Activated CD4-positive, alpha-beta T cell treated with anti-CD3 and anti-CD28 coated beads for 4 hours (primary cell): ENCODE results near the gene PYGB.
A peak's percentile ranks its signal among the peaks of the same experiment; 100 is the strongest.
"Not testable (repeated sequence)": the region's sequence is repeated elsewhere in the genome, so short reads cannot be mapped to it uniquely, and the experiment has no call there.

Experiments used
- DNase-seq, 2 donors: peaks; one replicate each; pipeline ENCODE4 v3.0.0-alpha.2; 2020

The PYGB gene

DNA sequence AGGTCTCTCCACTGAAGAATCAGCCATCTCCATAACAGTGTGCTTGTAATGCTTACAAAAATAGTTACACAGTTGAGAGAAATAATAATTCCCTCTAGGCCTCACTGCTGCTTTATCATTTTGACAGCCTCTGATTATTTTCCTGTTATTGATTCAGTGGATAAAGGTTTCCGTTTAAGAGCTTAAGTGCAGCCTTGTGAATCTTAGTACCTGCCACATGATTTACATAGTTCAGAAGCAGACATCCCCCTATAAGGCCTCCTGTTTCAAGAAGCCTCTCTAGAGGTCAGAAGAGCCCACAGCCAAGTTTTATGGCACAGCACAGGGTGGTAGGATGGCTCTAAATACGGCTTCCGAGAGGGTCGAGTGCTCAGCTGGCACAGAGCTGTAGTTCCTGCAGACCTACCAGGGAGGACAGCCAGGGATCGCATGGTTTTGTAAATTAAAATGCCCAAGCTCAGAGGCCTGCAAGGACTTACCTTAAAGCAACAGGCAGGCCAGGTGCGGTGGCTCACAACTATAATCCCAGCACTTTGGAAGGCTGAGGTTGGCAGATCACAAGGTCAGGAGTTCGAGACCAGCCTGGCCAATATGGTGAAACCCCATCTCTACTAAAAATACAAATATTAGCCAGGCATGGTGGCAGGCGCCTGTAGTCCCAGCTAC lies 17.6 kb upstream of the PYGB start:
- DNase-seq: no peak

DNA sequence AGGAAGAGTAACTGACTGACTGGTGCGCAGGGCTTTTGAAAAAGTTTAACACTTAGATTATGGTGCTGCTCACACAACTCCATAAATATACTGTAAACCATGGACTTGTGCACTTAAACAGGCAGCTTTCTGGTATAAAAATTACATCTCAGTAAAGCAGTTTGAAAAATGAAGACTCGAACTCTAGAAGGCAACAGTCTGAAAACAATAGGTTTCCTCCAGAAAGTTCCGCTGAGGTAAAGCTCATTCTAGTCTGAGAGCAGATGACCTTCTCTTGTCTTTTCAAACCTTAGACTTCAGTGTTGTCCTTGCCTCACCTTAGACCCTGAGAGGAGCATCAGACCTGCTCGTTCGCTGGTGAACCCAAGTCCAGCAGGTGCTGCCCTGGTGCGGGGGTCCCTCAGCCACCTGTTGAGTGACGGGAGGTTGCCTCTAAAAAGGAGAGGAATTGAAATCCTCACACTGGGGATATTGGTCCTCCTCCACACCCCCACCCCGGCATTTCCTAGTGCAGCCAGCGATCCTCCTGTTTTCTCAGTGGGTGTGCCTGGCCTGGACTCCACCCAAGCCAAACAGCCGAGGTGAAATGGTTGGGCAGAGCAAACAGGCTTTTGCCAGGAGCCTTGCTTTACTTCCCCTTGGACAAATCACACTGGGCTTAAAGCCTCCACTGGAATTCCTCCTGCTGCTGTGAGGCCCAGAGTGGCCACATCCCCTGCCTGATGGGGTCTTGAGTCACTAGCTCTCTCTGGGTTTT lies 14.7 kb upstream of the PYGB start:
- DNase-seq: no peak

DNA sequence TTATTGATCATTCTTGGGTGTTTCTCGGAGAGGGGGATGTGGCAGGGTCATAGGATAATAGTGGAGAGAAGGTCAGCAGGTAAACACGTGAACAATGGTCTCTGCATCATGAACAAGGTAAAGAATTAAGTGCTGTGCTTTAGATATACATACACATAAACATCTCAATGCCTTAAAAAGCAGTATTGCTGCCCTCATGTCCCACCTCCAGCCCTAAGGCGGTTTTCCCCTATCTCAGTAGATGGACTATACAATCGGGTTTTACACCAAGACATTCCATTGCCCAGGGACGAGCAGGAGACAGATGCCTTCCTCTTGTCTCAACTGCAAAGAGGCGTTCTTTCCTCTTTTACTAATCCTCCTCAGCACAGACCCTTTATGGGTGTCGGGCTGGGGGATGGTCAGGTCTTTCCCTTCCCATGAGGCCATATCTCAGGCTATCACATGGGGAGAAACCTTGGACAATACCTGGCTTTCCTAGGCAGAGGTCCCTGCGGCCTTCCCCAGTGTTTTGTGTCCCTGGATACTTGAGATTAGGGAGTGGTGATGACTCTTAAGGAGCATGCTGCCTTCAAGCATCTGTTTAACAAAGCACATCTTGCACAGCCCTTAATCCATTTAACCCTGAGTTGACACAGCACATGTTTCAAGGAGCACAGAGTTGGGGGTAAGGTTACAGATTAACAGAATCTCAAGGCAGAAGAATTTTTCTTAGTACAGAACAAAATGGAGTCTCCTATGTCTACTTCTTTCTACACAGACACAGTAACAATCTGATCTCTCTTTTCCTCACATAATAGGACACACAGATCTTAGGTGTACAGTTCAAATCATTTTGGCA lies 13.7 kb upstream of the PYGB start:
- DNase-seq: not testable (repeated sequence)

DNA sequence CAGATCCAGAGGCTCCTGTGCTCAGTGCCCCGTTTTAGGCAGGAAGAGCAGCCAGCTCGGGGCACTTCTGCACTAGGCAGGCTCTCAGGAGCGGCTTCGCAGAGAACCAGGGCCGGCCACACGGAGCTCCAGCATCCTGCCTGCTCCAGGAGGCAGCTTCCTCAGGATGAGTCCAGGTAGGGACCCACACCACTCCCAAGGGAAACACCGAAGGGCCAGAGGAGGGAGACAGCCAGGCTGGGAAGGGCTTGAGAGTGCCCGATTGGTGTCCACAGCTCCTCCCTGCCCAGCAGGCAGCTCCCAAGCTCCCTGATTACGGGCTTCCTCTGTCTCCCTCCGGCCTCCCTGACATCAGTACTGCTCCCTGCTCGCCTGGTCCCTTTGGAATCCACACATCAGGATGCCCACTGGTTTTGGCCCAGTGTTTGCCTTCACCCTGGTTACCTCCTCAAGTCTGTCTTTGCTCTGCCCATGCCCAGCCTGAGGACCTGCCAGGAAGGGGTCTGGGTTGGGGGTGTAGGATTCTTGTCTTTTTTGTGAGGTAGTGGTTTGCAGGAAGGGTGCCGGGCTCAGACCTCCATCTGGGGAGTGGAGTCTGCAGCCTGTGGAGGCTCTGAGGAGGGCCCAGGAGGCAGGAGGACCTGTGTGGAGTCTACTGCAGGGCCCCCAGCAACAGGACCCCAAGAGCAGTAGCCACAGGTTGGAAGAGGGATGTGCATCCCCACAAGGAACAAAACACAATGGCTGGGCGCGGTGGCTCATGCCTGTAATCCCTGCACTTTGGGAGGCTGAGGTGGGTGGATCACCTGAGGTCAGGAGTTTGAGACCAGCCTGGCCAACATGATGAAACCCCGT lies 11.2 kb upstream of the PYGB start:
- DNase-seq: no peak

DNA sequence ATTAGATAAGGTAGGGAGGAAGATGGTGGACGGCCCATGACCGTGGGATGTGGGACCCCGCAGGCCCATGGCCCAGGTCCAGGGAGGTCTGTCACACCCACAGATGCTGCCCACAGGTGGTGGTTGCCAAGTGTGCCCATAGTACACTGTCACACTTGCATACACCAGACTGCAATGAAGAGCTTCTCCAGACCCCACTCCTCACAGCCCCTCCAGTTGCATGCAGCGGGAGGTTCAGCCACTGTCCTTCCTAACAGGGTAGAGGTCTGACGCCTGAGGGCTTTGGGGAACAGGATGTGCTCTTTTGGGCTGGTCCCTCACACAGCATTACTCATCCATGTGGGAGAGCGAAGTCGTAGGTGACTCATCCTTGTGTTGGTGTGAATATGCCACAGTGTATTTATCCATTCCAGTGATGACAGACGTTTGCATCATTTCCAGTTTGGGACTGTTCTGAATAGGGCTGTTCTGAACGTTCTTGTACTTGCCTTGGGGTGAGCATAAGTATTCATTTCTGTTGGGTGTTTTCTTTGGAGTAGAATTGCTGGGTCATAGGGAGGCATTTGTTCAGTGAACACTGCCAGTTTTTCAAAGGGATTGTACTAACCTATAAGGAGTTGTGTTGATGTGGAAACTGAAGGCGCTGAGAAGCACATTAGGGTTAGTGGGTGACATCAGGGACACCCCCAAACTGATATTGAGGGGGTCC lies 10.1 kb upstream of the PYGB start:
- peak; percentile 38 to 49 for DNase-seq

DNA sequence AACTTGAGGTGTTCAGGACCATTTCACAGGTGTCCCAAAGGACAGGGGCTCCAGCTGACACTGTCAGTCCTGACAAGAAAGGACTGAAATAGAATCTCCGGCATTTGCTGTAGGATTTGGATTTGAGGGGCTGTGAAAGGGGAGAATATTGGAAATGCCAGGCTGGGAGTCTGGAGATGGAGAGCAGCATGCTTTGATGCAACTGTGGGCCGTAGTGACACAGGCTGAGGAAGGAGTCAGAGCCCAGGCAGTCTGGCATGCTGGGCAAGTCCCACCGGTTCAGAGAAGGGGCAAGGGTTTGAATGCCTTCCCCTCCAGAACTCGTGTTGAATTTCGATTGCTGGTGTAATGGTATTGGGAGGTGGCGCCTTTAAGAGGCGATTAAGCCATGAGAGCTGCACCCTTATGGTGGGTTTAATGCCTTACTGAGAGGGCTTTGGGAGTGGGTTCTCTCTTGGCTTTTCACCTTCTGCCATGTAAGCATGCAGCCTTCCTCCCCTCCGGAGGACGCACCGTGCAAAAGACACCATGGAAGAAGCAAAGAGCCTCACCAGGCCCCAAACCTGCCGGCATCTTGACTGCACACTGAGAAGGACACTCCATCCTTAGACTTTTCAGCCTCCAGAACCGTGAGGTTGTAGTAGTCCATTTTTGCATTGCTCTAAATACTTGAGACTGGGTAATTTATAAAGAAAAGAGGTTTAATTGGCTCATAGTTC lies 9.4 kb upstream of the PYGB start:
- DNase-seq: no peak

DNA sequence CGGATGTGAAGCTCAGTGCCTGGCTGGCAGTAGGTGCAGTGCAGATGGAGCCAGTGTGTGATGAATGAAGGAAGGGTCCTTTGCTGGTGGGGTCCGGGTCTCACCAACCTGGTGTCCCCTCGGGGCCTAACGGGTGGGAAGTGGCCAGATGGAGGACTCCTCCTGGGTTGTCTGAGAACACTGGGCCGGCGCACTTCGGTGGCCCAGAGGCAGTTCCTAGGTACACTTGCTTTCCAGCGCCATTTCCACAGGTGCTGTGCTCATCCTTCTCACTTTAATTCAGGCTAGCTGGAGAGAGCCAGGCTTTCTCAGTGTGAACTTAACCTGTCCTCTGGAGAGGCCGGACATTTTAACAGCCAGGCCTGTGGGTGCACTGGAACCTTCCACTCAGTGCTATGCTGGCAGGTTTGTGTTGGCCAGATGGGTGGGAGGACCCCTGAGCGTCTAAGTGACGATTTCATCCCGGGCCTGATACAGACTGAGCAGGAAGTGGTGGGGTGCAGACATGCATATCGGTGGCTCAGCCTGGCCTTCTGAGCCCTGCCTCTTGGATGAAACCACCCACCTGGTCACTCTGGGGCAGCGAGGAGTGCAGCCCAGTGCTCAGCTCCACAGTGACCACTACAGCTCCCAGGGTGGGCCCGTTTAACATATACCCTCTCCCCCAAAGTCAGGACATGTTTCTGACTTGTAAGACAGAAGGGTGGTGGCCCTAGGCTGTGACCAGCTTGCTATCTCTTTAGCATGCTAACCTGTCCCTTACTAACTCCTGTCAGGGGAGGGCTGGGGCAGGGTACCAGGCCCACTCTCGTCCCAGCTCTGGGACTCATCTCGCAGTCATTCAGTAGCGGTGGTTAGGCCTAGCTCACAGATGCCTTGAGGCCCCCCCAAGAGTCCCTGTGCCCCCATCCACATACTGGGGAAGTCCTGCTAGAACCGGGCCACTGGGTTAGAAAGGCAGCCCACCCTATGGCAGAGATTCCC lies 8.2 kb upstream of the PYGB start:
- no peak for DNase-seq

DNA sequence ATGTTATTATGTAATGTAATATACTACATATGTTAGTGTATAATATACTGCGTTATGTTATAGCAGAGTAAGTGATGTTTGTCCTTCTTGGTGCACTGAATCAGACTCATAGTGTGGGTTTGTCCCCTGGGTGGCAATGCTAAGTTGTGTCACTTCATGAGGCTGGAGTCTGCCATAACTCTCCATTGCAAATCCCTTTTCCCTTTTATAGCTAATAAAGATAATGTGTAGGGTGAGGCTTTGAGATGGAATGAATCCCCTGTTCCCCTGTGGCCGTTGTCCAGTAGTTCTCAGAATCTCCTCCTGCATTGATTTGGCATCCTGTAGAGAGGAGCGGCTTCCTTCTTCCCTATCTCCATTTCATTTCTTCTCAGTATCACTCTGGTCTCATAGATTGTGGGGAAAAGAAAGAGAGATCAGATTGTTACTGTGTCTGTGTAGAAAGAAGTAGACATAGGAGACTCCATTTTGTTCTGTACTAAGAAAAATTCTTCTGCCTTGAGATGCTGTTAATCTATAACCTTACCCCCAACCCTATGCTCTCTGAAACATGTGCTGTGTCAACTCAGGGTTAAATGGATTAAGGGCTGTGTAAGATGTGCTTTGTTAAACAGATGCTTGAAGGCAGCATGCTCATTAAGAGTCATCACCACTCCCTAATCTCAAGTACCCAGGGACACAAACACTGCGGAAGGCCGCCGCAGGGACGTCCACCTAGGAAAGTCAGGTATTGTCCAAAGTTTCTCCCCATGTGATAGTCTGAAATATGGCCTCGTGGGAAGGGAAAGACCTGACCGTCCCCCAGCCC lies 6.8 kb upstream of the PYGB start:
- not testable (repeated sequence) for DNase-seq

DNA sequence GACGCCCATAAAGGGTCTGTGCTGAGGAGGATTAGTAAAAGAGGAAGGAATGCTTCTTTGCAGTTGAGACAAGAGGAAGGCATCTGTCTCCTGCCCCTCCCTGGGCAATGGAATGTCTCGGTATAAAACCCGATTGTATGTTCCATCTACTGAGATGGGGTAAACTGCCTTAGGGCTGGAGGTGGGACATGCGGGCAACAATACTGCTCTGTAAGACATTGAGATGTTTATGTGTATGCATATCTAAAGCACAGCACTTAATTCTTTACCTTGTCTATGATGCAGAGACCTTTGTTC lies 6.3 kb upstream of the PYGB start:
- DNase-seq: not testable (repeated sequence)

DNA sequence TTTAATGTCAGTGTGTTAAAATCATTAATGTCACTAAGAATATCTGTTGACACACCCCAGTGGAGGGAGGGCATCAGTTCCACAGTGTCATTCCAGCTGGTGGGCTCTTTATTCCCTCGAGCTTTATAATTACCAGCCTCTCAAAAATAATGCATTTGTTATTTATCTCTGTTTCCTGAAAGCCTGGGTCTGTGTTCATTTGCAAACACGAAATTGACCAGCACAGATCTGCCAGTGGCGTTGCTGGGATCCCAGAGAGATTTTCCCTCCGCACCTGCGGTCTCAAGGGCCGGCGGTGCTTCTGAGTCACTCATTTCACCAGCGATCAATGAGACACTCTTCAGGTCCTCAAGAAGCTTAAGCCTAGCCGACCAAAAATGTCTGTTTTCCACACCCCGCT lies 5.7 kb upstream of the PYGB start:
- DNase-seq: no peak

DNA sequence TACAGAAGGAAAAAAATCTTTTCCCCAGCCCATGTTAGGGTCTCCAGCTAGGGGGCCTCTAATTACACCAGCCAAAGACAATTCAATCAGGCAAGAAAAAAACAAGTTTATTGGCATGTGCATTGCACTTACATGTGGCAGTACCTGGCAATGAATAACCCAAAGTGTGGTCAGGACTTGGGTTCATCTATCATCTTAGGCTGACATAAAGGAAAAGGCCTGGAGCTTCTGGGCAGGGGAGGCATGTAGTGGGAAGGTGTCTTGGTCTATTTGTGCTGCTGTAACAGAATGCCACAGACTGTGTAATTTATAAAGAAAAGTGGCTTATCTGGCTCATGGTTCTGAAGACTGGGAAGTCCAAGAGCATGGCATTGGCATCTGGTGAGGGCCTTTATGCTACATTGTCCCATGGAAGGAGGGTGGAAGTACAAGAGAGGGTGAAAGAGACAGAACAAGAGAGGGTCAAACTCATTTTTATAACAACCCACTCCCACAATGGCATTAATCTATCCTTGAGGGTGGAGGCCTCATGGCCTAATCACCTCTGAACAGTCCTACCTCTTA lies 4.4 kb upstream of the PYGB start:
- DNase-seq: no peak

DNA sequence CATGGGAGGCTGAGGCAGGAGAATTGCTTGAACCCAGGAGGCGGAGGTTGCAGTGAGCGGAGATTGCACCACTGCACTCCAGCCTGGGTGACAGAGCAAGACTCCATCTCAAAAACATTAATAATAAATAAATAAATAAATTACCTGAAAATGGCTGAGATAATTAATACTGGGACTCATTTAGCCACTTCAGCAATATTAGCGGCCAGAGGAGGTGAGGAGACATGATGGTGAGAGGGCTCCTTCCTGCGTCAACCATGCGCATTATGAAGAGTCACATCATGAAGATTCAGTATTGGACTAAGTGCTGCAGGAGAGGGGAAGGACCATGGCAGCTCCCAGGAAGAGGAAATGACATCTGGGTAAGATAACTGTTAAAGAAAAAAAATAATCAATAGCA lies 2.9 kb upstream of the PYGB start:
- DNase-seq: no peak

DNA sequence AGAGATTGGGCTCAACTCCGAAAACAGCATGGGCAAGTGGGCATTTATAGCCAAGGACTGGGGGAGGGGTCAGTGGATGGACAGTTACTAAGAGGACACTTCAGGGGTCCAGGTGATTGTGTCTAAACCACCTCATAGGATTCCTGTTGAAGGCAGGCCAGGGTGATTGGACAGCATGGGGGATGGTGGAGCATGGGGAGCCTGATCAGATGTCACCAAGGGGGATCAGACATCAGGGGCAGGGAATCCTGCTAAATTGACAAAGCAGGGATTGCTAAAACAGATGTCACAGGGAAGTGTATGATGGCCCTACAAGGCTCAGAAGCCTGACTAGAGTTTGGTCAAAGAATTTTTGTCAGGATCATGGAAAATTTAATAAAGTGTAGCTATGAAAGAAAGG lies 2.4 kb upstream of the PYGB start:
- DNase-seq: no peak

DNA sequence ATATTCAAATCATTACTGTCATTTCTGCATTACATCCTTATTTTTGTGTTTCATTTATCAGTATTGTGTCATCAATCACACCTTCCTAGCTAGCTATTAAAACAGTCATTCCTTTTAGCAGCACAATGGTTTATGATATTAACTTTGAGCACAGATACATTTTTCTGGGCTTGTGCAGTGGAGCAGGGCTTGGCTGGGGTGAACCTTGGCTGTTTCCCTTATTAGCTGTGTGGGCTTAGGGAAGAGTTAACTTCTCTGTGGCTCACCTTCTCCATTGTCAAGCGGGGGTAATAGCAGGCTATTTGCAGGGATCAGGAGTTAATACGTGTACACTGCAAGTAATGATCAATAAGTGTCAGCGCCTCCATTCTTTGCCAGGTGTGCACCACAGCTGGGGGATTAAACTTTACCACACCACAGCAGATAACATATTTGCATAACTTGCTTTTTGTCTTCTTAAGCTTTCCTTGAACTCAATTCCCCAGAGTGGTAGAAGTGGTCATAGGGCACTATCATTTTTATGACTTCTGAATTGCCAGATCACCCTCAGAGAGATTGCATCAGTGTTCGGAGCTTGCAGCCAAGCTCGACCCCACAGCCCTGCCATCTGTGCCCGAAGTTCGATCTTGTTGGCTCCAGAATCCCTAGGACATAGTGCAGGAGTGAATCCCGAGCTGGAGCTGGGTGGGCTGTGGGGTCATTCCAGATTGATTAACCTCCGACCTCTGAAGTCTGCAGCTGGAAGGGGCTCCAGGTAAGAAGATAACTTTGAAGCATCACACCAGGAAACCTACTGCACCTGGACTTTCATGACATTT lies 1.5 kb upstream of the PYGB start:
- DNase-seq: no peak

DNA sequence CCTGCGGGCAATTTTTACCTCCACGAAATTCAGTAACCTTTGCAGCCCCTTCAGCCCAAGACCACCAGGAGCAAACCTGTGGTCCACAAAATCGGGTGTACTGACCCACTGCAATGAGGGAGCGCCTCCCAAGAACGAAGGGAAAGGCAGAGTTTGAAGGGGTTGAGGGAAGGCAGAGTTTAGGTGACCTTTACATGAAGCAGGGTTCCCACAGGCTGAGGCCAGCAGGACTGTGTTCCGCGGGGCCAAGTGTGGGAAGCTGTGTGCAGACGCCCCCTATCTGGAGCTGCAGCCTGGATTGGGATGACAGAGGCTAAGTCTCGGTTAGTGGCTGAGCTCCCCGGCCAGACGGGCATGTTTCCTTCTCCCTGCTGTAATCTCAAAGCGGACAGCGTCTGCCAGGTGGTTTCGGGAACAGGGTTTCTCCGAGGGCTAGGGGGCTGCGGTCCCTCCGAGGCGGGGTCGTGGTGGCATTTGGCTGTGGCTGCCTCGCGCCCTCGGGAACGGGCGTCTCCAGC lies 826 bp upstream of the PYGB start:
- DNase-seq: peak in 1 of 2 donors; percentile 12

DNA sequence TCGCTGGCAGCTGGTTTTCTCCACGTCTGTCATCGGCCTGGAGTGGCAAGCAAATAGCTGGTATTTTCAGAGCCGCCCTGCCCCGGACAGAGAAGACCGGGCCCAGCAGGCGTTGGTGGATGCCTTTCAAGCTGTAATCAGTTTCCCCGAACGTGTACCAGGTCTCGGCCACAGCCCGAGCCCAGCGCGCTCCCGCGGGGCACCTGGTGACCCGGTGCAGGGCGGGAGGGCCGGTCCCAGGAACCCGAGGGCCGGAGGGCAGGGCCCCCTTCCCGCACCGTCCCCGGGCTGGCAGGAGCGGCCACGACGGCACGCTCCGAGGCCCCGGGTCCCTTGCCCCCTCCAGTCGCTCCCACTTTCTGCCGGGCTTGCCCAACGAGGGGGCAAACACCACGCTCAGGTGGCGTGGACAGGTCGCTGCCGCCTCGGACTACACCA lies 348 bp upstream of the PYGB start:
- DNase-seq: no peak

DNA sequence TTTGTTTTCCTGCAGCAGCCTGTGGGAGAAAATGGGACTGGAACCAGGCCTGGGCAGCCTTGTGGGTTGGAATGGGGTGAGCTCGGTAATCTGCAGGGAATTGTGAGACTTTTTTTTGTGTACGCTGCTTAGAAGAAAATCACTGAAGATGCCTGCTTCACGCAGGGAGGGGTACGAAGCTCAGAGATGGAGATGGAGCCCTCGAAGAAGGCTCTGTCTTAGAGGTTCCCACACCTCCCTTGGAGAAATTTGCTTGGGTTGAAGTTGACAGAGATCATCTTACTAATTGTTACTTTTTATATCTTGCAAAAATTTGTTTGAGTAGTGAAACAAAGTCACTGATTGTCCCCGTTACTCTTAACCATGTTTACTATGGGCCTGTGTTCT lies 894 bp downstream of the PYGB start:
- no peak for DNase-seq
